Testis (tissue), 3 donors: ENCODE data around the gene NXPH3. TPM values are rescaled to one million over a fixed set of nuclear protein-coding genes. Genes with fewer than 3 reads are reported as not detected.

ENCODE experiments used
- DNase-seq: peaks from one replicate; pipeline ENCODE4 v3.0.0-alpha.2; 2019
- H3K27ac ChIP-seq, 2 donors: fragments of 200-600 bp; sonication (generic); one replicate each; pipeline ENCODE4 v1.5.1; 2019
- H3K27me3 ChIP-seq: fragments of 200-600 bp; sonication (generic); one replicate; pipeline ENCODE4 v1.5.1; 2019
- H3K36me3 ChIP-seq: fragments of 200-600 bp; sonication (generic); one replicate; pipeline ENCODE4 v1.5.1; 2017; ENCODE audit warnings: low read depth; ENCODE audit errors: missing control alignments
- H3K4me1 ChIP-seq: fragments of 200-600 bp; sonication (generic); one replicate; pipeline ENCODE4 v1.5.1; 2019
- H3K4me3 ChIP-seq, 2 donors: fragments of 200-600 bp; sonication (generic); one replicate each; pipeline ENCODE4 v1.5.1; 2017 to 2019
- H3K9me3 ChIP-seq: fragments of 200-600 bp; sonication (generic); one replicate; pipeline ENCODE4 v1.5.1; 2017
- CTCF ChIP-seq, 3 experiments: fragments of 450-650 bp in 2 of 3; fragments of 200-600 bp in 1 of 3; sonication (generic) in 1 of 3; IDR thresholded peaks; one replicate each; pipeline ENCODE4 v1.5.1; 2016 to 2019; ENCODE audit warnings: antibody characterized with exemption in 3 of 3, mild to moderate bottlenecking in 2 of 3, moderate library complexity in 1 of 3
- POLR2A ChIP-seq: fragments of 450-650 bp; IDR thresholded peaks from one replicate; pipeline ENCODE4 v1.6.1; 2017; ENCODE audit warnings: antibody characterized with exemption, mild to moderate bottlenecking, moderate library complexity
- WGBS, 2 donors: methylation state at CpG; one replicate each; pipeline ENCODE4 v1.1.5; 2018; 5-methylcytosine and 5-hydroxymethylcytosine counted together
- intact Hi-C: fragments of 100-400 bp; cut with DNase I; formaldehyde crosslinking; loops from one replicate; pipeline ENCODE4 v1.15.1; 2023; ENCODE audit warnings: low total_unique reads
- polyA plus RNA-seq: library from polyadenylated mRNA; stranded (reverse); fragments of 350-450 nt; fragmentation: Illumina TruSeq; extraction: RNeasy Lipid Tissue Mini Kit (QIAGEN cat#74804); gene quantifications from one replicate; pipeline ENCODE4 v1.2.3, GENCODE V29; 2014; ENCODE audit warnings: low read depth, low replicate concordance; ENCODE audit not compliant: insufficient read depth
- total RNA-seq, 2 donors: library from RNA; depleted of rRNA; stranded (reverse); fragments of >200 nt; gene quantifications; one replicate each; pipeline ENCODE4 v1.2.3, GENCODE V29; 2016

Gene NXPH3
- total and polyA plus RNA-seq, 3 donors from 2014 or later: 4.1 to 5.8 (median 5.6) TPM

GRCh38 chr17:49580981-49581647 is 5.4 kb downstream of the NXPH3 start:
- TF ChIP-seq POLR2A (no peak), CTCF (IDR thresholded peaks at IDR 0.05) (no peak)
- 78 to 79% methylated on average over 5 to 12 of the region's 12 CpGs for WGBS, 2 donors
- Histone ChIP-seq H3K9me3 (no peaks in the 10 kb centered on the region), H3K27ac (no peak overlapping the region), H3K36me3 (no peaks in the 10 kb centered on the region), H3K4me1 (peaks cover 16% of the 10 kb centered on the region), H3K27me3 (no peaks in the 10 kb centered on the region), H3K4me3 (no peak overlapping the region)
- intact Hi-C loops: no loop called here
- DNase-seq: no peak

- Histone ChIP-seq H3K36me3 (no peaks in the 10 kb centered on the region), H3K27ac (no peak overlapping the region), H3K9me3 (no peaks in the 10 kb centered on the region), H3K27me3 (no peaks in the 10 kb centered on the region), H3K4me3 (no peak overlapping the region), H3K4me1 (peaks cover 12% of the 10 kb centered on the region)
- DNase-seq: no peak
- WGBS, 2 donors: 75 to 78% methylated on average over 3 to 6 of the region's 6 CpGs
- intact Hi-C loops: no loop called here
- TF ChIP-seq CTCF (IDR thresholded peaks at IDR 0.05) (no peak), POLR2A (no peak)
These were observed 6.0 kb downstream of the NXPH3 start for GRCh38 chr17:49581648-49581998.

- Histone ChIP-seq H3K27me3 (no peaks in the 10 kb centered on the region), H3K4me1 (peaks cover 8% of the 10 kb centered on the region), H3K9me3 (no peaks in the 10 kb centered on the region), H3K4me3 (no peak overlapping the region), H3K27ac (no peak overlapping the region), H3K36me3 (no peaks in the 10 kb centered on the region)
- intact Hi-C loops: no loop called here
- WGBS, 2 donors: 90 to 93% methylated on average over 11 to 12 of the region's 12 CpGs
- DNase-seq: no peak
- TF ChIP-seq POLR2A (no peak), CTCF (IDR thresholded peaks at IDR 0.05) (no peak)
These were observed 6.5 kb downstream of the NXPH3 start for GRCh38 chr17:49582055-49582722.

GRCh38 chr17:49582789-49583188 is 7.1 kb downstream of the NXPH3 start:
- peaks cover 2% of the 10 kb centered on the region for H3K4me1 ChIP-seq
- no peaks in the 10 kb centered on the region for H3K27me3 ChIP-seq
- WGBS, 2 donors: 62 to 65% methylated on average over 8 of the region's 8 CpGs
- TF ChIP-seq CTCF (IDR thresholded peaks at IDR 0.05) (no peak), POLR2A (no peak)
- H3K27ac ChIP-seq: no peak overlapping the region
- H3K9me3 ChIP-seq: no peaks in the 10 kb centered on the region
- intact Hi-C loops: no loop called here
- no peak overlapping the region for H3K4me3 ChIP-seq
- no peaks in the 10 kb centered on the region for H3K36me3 ChIP-seq
- no peak for DNase-seq

GRCh38 chr17:49583226-49583625 is 7.6 kb downstream of the NXPH3 start:
- intact Hi-C loops: no loop called here
- Histone ChIP-seq H3K27me3 (no peaks in the 10 kb centered on the region), H3K4me1 (no peaks in the 10 kb centered on the region), H3K27ac (no peak overlapping the region), H3K4me3 (no peak overlapping the region), H3K9me3 (no peaks in the 10 kb centered on the region), H3K36me3 (no peaks in the 10 kb centered on the region)
- no peak for DNase-seq
- TF ChIP-seq POLR2A (no peak), CTCF (IDR thresholded peaks at IDR 0.05) (no peak)
- whole genome bisulfite sequencing, 2 donors: 70 to 93% methylated on average over 4 to 5 of the region's 5 CpGs
